ENCODE results near the gene MGAT3.

DNA sequence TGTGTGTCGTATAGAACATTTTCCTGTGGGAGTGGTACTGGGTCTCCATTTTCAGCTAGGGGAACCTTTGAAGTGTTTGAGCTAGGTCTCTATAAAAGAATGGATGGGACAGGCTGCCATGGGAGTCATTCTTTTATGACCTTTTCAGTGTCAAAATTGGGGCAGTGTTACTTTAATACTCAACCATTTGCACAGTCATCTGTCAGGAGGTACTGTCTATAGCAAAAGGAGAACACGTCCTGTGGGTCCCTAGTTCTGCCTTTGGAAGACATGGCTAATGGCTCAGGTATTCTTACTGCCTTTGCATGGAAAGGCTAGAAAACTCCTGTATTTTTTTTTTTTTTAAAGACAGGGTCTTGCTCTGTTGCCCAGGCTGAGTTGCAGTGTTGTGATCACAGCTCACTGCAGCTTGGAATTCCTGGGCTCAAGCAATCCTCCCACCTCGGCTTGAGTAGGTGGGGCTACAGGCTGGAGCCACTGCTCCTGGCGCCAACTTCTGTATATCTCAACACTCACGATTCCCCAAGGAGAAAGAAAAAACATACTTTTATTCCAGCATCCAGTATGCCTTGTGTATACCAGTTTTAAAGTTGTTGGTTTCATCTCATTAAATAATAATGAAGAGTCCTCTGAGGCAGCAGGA is 61.5 kb downstream of the MGAT3 start:
- no peak for TF ChIP-seq MYC (IDR thresholded peaks at IDR 0.05; ENCODE audit: low read depth, low read length)
- TF ChIP-seq, protein P1, sequence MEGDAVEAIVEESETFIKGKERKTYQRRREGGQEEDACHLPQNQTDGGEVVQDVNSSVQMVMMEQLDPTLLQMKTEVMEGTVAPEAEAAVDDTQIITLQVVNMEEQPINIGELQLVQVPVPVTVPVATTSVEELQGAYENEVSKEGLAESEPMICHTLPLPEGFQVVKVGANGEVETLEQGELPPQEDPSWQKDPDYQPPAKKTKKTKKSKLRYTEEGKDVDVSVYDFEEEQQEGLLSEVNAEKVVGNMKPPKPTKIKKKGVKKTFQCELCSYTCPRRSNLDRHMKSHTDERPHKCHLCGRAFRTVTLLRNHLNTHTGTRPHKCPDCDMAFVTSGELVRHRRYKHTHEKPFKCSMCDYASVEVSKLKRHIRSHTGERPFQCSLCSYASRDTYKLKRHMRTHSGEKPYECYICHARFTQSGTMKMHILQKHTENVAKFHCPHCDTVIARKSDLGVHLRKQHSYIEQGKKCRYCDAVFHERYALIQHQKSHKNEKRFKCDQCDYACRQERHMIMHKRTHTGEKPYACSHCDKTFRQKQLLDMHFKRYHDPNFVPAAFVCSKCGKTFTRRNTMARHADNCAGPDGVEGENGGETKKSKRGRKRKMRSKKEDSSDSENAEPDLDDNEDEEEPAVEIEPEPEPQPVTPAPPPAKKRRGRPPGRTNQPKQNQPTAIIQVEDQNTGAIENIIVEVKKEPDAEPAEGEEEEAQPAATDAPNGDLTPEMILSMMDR (IDR thresholded peaks at IDR 0.05; ENCODE audit: extremely low read depth in 1 of 2, insufficient read depth in 1 of 2, low read depth in 1 of 2, low read length in 2 of 2): no peak
- no peak for TF ChIP-seq POLR2A (IDR thresholded peaks at IDR 0.05; ENCODE audit: low read depth, low read length)

Data from endothelial cell of umbilical vein (primary cell).